ENCODE measurements around the gene HOXA11. TPM values are rescaled to one million over a fixed set of nuclear protein-coding genes. Genes with fewer than 3 reads are reported as not detected.

HOXA11 gene
- total and polyA plus RNA-seq, 7 experiments from 2014 or later: not detected

DNA sequence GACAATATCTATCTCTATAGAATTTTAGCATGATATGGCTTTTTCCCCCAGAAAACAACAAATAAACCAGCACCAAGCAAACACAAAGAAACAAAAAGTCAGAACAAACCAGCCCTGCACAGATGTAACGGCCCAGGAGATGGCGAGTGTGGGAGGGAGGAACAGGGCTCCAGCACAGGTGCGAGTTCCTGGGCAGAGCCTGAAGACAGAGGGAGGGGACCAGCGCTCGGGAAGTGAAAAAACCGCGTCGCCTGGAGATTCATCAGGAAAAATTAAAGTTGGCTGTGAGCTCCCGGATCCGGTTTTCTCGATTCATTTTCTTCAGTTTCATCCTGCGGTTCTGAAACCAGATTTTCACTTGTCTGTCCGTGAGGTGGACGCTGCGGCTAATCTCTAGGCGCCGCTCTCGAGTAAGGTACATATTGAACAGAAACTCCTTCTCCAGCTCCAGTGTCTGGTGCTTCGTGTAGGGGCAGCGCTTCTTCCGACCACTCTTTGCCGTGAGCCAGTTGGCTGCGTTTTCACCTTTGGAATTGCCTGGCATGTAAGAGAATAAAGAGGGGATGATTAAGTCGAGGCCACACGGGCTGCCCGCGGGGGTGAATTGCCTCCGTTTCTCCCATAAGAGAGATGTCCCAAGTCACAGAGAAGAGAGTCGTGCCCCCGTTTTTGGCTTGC, 13.3 kb downstream of the HOXA11 start:
- intact Hi-C loops (cut with micrococcal nuclease): loop anchor here (2.0 to 5.0 kb wide), 6 partner anchors 13 to 1311 kb away; partner anchors contain the start of genes CBX3 (in 1 of the 2), HNRNPA2B1 (in 1 of the 2), HOXA11 (in 1 of the 2) and HOXA7 (in 1 of the 2)
- H3K4me3 ChIP-seq (ENCODE audit: low read length): no peak overlapping the region
- Mint-ChIP-seq H3K4me3 (peak overlapping the region; percentile 39 to 79 (median 69)), H3K27ac (peak overlapping the region in 6 of 9 donors; percentile 23 to 87 (median 74)), H3K4me1 (peaks cover 18 to 55% (median 27%) of the 10 kb centered on the region in 7 donors), H3K9me3 (peaks cover 0 to 21% (median 2%) of the 10 kb centered on the region in 11 donors), H3K27me3 (peaks cover 65 to 74% (median 69%) of the 10 kb centered on the region in 5 donors), H3K36me3 (peaks cover 0 to 5% (median 0%) of the 10 kb centered on the region in 5 donors)
- ChIA-PET CTCF (no interaction called here), POLR2A (interaction anchor here (1.8 kb wide), 1 partner anchor 18 kb away, joined by 4 read pairs; no protein-coding TSS in a partner anchor)
- H3K9me3 ChIP-seq (ENCODE audit: control insufficient read depth in 2 of 3, low read length in 3 of 3): no peaks in the 10 kb centered on the region
- H3K4me1 ChIP-seq (ENCODE audit: control insufficient read depth in 2 of 2, insufficient read depth in 2 of 2, low read length in 2 of 2): peaks cover 16 to 29% of the 10 kb centered on the region in 2 donors
- H3K27ac ChIP-seq (ENCODE audit: low read depth, low read length): no peak overlapping the region
- H3K27me3 ChIP-seq (ENCODE audit: control insufficient read depth in 2 of 2, insufficient read depth in 2 of 2, low read length in 2 of 2): peaks cover 42 to 77% of the 10 kb centered on the region in 2 donors
- ATAC-seq: no peak
- peak in 2 of 9 donors; percentile 10 to 17 for DNase-seq
- no peaks in the 10 kb centered on the region for H3K36me3 ChIP-seq (ENCODE audit: control insufficient read depth in 2 of 3, insufficient read depth in 3 of 3, low read length in 3 of 3)

- Mint-ChIP-seq H3K4me3 (peak overlapping the region in 9 of 10 donors; percentile 7 to 78 (median 62)), H3K36me3 (peaks cover 0 to 5% (median 0%) of the 10 kb centered on the region in 5 donors), H3K27me3 (peaks cover 64 to 75% (median 68%) of the 10 kb centered on the region in 5 donors), H3K27ac (peak overlapping the region in 6 of 9 donors; percentile 23 to 87 (median 70)), H3K4me1 (peaks cover 18 to 59% (median 31%) of the 10 kb centered on the region in 7 donors), H3K9me3 (peaks cover 0 to 21% (median 2%) of the 10 kb centered on the region in 11 donors)
- H3K4me1 ChIP-seq (ENCODE audit: control insufficient read depth in 2 of 2, insufficient read depth in 2 of 2, low read length in 2 of 2): peaks cover 16 to 34% of the 10 kb centered on the region in 2 donors
- ChIA-PET POLR2A (no interaction called here), CTCF (no interaction called here)
- DNase-seq: peak in 1 of 9 donors; percentile 12
- intact Hi-C loops (cut with micrococcal nuclease): loop anchor here (2.0 to 5.0 kb wide), 3 partner anchors 14 to 1310 kb away; partner anchors contain the start of genes CBX3 (in 1 of the 2), HNRNPA2B1 (in 1 of the 2) and HOXA11 (in 1 of the 2)
- H3K27me3 ChIP-seq (ENCODE audit: control insufficient read depth in 2 of 2, insufficient read depth in 2 of 2, low read length in 2 of 2): peaks cover 46 to 82% of the 10 kb centered on the region in 2 donors
- no peak overlapping the region for H3K27ac ChIP-seq (ENCODE audit: low read depth, low read length)
- no peaks in the 10 kb centered on the region for H3K36me3 ChIP-seq (ENCODE audit: control insufficient read depth in 2 of 3, insufficient read depth in 3 of 3, low read length in 3 of 3)
- no peak for ATAC-seq
- H3K4me3 ChIP-seq (ENCODE audit: low read length): no peak overlapping the region
- H3K9me3 ChIP-seq (ENCODE audit: control insufficient read depth in 2 of 3, low read length in 3 of 3): no peaks in the 10 kb centered on the region
These were observed 13.8 kb downstream of the HOXA11 start for GRCh38 chr7:27171325-27171636.

DNA sequence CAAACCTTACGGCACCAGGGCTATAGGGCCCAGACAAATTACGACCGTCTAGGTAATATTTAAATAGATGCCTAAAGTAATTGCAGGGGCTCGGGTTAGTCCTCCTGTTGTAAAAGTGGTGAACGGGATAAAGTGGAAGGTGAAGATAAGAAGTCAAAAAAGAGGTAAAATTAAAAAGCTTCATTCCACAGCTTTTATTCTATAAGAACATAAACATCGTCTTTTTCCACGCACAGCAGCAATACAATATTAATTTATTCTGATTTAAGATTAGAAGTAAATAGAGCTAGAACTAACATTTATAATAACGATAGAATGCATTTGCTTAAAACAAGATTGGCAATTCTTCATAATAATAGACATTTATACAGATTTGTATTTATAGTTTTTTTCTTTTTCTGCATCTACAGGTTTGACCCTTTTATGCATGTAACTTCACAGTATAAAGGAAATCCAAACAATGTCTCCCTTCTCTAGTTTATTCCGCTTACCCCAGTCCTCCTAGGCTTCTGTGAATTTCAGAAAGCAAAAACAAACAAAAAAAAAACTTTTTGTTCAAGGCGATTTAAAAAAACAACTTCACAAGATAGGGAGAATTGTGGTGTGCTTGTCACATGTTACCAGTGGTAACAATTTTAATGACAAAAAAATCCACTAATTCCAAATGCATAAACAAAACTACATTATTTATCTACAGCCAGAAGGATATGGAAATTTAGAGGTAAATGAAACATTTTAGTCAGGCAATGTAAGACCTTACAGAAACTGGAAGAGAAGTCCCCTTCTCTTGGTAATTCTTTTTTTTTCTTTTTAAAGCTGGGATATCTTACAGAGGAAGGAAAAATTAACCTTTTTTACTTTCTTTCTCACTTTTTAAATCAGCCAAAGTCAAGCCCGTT, 14.4 kb downstream of the HOXA11 start:
- Mint-ChIP-seq H3K4me3 (peak overlapping the region in 7 of 10 donors; percentile 16 to 69 (median 50)), H3K27ac (peak overlapping the region in 7 of 9 donors; percentile 3 to 75 (median 62)), H3K4me1 (peaks cover 21 to 65% (median 35%) of the 10 kb centered on the region in 7 donors), H3K9me3 (peaks cover 0 to 25% (median 2%) of the 10 kb centered on the region in 11 donors), H3K27me3 (peaks cover 61 to 74% (median 68%) of the 10 kb centered on the region in 5 donors), H3K36me3 (peaks cover 0 to 5% (median 2%) of the 10 kb centered on the region in 5 donors)
- ATAC-seq (no peak), DNase-seq (no peak)
- Histone ChIP-seq H3K4me3 (ENCODE audit: low read length) (no peak overlapping the region), H3K27me3 (ENCODE audit: control insufficient read depth in 2 of 2, insufficient read depth in 2 of 2, low read length in 2 of 2) (peaks cover 48 to 87% of the 10 kb centered on the region in 2 donors), H3K36me3 (ENCODE audit: control insufficient read depth in 2 of 3, insufficient read depth in 3 of 3, low read length in 3 of 3) (no peaks in the 10 kb centered on the region), H3K27ac (ENCODE audit: low read depth, low read length) (no peak overlapping the region), H3K4me1 (ENCODE audit: control insufficient read depth in 2 of 2, insufficient read depth in 2 of 2, low read length in 2 of 2) (peaks cover 16 to 40% of the 10 kb centered on the region in 2 donors), H3K9me3 (ENCODE audit: control insufficient read depth in 2 of 3, low read length in 3 of 3) (no peaks in the 10 kb centered on the region)
- intact Hi-C loops (cut with micrococcal nuclease): loop anchor here (2.0 to 5.0 kb wide), 3 partner anchors 14 to 1310 kb away; partner anchors contain the start of genes CBX3 (in 1 of the 2), HNRNPA2B1 (in 1 of the 2) and HOXA11 (in 1 of the 2)
- POLR2A ChIA-PET: no interaction called here
- CTCF ChIA-PET: no interaction called here

DNA sequence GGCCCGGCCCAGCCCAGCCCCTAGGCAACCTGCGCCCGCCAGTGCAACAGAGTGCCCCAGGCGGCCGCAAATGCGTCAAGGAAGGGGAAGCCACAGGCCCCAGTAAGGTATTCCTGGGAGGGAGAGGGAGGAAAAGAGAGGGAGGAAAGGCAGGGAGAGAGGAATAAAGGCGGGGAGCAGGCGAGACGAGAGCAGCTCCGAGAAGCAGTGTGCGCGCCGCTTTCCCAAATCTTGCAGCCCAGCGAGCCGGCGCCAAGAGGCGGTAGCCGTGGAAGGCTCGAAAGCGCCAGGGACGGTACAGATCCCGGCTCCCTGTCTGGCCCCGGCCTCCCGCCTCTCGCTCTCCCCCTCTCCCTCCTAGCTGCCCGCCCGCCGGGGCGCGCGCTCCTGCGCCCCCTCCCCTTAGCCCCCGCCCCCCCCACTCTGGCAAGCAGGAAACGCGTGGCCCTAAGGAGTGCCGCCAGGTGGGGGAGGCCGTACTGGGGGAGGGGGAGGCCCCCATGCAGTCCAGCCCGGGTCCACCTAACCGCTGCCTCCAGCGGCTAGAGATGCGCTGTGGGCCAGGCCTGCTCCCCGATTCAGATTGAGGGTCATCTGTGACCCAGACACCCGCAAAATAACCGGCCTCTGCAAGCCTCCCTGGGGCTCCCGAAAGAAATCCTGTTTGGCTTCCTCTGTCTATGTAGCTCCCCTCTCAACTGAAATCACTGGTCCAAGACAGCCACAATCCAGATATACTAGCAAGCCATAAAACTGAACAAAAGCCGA, 15.2 kb downstream of the HOXA11 start:
- Mint-ChIP-seq H3K4me3 (peak overlapping the region in 9 of 10 donors; percentile 20 to 63 (median 50)), H3K9me3 (peaks cover 0 to 27% (median 2%) of the 10 kb centered on the region in 11 donors), H3K36me3 (peaks cover 0 to 5% (median 5%) of the 10 kb centered on the region in 5 donors), H3K4me1 (peaks cover 24 to 67% (median 35%) of the 10 kb centered on the region in 7 donors), H3K27ac (peak overlapping the region in 7 of 9 donors; percentile 2 to 75 (median 62)), H3K27me3 (peaks cover 56 to 72% (median 64%) of the 10 kb centered on the region in 5 donors)
- Histone ChIP-seq H3K27me3 (ENCODE audit: control insufficient read depth in 2 of 2, insufficient read depth in 2 of 2, low read length in 2 of 2) (peaks cover 46 to 89% of the 10 kb centered on the region in 2 donors), H3K36me3 (ENCODE audit: control insufficient read depth in 2 of 3, insufficient read depth in 3 of 3, low read length in 3 of 3) (no peaks in the 10 kb centered on the region), H3K27ac (ENCODE audit: low read depth, low read length) (no peak overlapping the region), H3K9me3 (ENCODE audit: control insufficient read depth in 2 of 3, low read length in 3 of 3) (no peaks in the 10 kb centered on the region), H3K4me3 (ENCODE audit: low read length) (no peak overlapping the region), H3K4me1 (ENCODE audit: control insufficient read depth in 2 of 2, insufficient read depth in 2 of 2, low read length in 2 of 2) (peaks cover 22 to 46% of the 10 kb centered on the region in 2 donors)
- DNase-seq: peak in 3 of 9 donors; percentile 25 to 29 (median 28)
- POLR2A ChIA-PET: no interaction called here
- intact Hi-C loops (cut with micrococcal nuclease): loop anchor here (2.0 to 5.0 kb wide), 3 partner anchors 15 to 1309 kb away; partner anchors contain the start of genes CBX3 (in 1 of the 2), HNRNPA2B1 (in 1 of the 2) and HOXA11 (in 1 of the 2)
- no peak for ATAC-seq
- CTCF ChIA-PET: no interaction called here

DNA sequence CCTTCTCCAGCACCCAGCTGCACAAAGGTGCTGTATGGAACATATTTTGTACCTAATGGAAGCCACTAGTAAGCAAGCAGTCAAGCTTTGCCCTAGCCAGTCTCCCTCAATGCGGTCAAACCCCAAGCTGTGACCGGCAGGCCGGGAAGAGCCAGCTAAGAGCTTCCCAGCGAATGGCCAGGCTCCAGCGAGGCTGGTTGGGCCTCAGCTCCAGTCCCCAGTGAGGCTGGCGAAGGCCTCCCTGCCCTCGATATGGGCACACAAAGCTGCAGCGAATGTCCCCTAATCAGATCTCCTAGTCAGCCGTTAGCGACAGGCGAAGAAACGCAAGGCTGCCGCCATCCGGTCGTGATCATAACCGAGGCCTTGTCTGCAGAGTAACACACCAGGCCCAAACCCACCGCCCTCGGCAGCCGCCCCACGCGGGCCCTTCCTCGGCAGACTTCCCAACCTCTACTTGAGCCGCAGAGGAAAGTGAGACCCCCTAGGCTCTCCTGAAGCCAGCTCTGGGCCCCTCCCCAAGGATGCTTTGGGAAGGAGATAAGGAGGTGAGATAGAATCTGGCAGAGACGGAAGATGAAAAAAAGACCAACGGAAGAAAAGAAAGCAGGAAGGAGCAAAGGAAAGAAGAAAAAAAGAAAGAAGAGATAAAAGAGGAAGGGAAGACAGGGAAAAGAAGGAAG, 16.6 kb downstream of the HOXA11 start:
- Histone ChIP-seq H3K4me1 (ENCODE audit: control insufficient read depth in 2 of 2, insufficient read depth in 2 of 2, low read length in 2 of 2) (peaks cover 19 to 54% of the 10 kb centered on the region in 2 donors), H3K27me3 (ENCODE audit: control insufficient read depth in 2 of 2, insufficient read depth in 2 of 2, low read length in 2 of 2) (peaks cover 43 to 94% of the 10 kb centered on the region in 2 donors), H3K36me3 (ENCODE audit: control insufficient read depth in 2 of 3, insufficient read depth in 3 of 3, low read length in 3 of 3) (no peaks in the 10 kb centered on the region), H3K4me3 (ENCODE audit: low read length) (peak overlapping the region; percentile 12), H3K27ac (ENCODE audit: low read depth, low read length) (no peak overlapping the region), H3K9me3 (ENCODE audit: control insufficient read depth in 2 of 3, low read length in 3 of 3) (no peaks in the 10 kb centered on the region)
- H3K36me3 Mint-ChIP-seq: peaks cover 0 to 5% (median 5%) of the 10 kb centered on the region in 5 donors
- ATAC-seq: peak; percentile 28
- H3K27ac Mint-ChIP-seq: peak overlapping the region; percentile 22 to 88 (median 68)
- peaks cover 0 to 31% (median 2%) of the 10 kb centered on the region in 11 donors for H3K9me3 Mint-ChIP-seq
- peaks cover 24 to 74% (median 36%) of the 10 kb centered on the region in 7 donors for H3K4me1 Mint-ChIP-seq
- intact Hi-C loops (cut with micrococcal nuclease): loop anchor here (1.0 kb wide), 2 partner anchors 9 to 11 kb away; no protein-coding TSS in a partner anchor
- H3K4me3 Mint-ChIP-seq: peak overlapping the region in 9 of 10 donors; percentile 24 to 75 (median 73)
- peak in 2 of 9 donors; percentile 49 to 55 for DNase-seq
- peaks cover 68 to 81% (median 73%) of the 10 kb centered on the region in 5 donors for H3K27me3 Mint-ChIP-seq
- POLR2A ChIA-PET: interaction anchor here (1.0 to 1.7 kb wide), 7 partner anchors 11 to 38 kb away, joined by 3 to 7 read pairs (median 4); partner anchors contain the start of genes HOXA11 and HOXA4
- CTCF ChIA-PET: interaction anchor here (0.6 to 1.1 kb wide), 4 partner anchors 14 to 1276 kb away, joined by 3 to 4 read pairs (median 3); no protein-coding TSS in a partner anchor

Measured in naive thymus-derived CD4-positive, alpha-beta T cell (primary cell).